Measurements from ENCODE around the gene RAPGEF4. TPM values are rescaled to one million over a fixed set of nuclear protein-coding genes. Genes with fewer than 3 reads are reported as not detected.

Gene RAPGEF4
- total RNA-seq, 2 experiments from 2014 or later, result 1.1 TPM

- DNase-seq (no peak), ATAC-seq (ENCODE audit: low read depth) (no peak)
- H3K36me3 Mint-ChIP-seq, result no peaks in the 10 kb centered on the region
- no peak overlapping the region for H3K4me3 Mint-ChIP-seq
- H3K27ac Mint-ChIP-seq, result no peak overlapping the region
- POLR2A ChIA-PET, result no interaction called here
- H3K27me3 Mint-ChIP-seq, result peaks cover 26% of the 10 kb centered on the region
- no peaks in the 10 kb centered on the region for H3K4me1 Mint-ChIP-seq
- H3K9me3 Mint-ChIP-seq, result no peaks in the 10 kb centered on the region
These were observed 318.8 kb downstream of the RAPGEF4 start for GRCh38 chr2:173054466-173054865.

- Mint-ChIP-seq H3K4me1 (no peaks in the 10 kb centered on the region), H3K9me3 (no peaks in the 10 kb centered on the region), H3K36me3 (no peaks in the 10 kb centered on the region), H3K27me3 (peaks cover 40% of the 10 kb centered on the region), H3K4me3 (no peak overlapping the region), H3K27ac (no peak overlapping the region)
- DNase-seq, result no peak
- ATAC-seq (ENCODE audit: low read depth), result no peak
- POLR2A ChIA-PET, result no interaction called here
These were observed 321.2 kb downstream of the RAPGEF4 start for GRCh38 chr2:173056705-173057364.

DNA sequence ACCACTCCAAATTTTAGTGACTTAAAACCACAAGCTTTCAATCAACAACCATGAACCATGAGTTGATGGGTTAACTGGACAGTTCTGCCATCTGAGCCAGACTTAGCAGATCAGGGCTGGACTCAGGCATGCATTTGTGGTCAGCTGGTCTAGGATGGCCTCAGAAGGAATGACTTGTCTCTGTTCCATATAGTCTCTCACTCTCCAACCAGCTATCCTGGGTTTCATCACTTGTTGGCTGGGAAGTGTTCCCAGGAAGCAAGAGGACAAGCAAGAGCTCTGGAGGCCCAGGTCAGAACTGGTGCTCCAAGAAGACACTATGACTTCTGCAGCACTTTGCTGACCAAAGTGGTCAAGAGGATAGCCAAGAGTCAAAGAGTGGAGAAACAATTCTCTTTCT is 322.5 kb downstream of the RAPGEF4 start:
- Mint-ChIP-seq H3K27ac (no peak overlapping the region), H3K27me3 (peaks cover 40% of the 10 kb centered on the region), H3K4me1 (no peaks in the 10 kb centered on the region), H3K9me3 (no peaks in the 10 kb centered on the region), H3K36me3 (no peaks in the 10 kb centered on the region), H3K4me3 (no peak overlapping the region)
- ATAC-seq (ENCODE audit: low read depth) (no peak), DNase-seq (no peak)
- POLR2A ChIA-PET, result no interaction called here

- no peaks in the 10 kb centered on the region for H3K36me3 Mint-ChIP-seq
- H3K27me3 Mint-ChIP-seq, result peaks cover 40% of the 10 kb centered on the region
- H3K9me3 Mint-ChIP-seq, result no peaks in the 10 kb centered on the region
- DNase-seq, result no peak
- no peaks in the 10 kb centered on the region for H3K4me1 Mint-ChIP-seq
- H3K27ac Mint-ChIP-seq, result no peak overlapping the region
- no peak for ATAC-seq (ENCODE audit: low read depth)
- no peak overlapping the region for H3K4me3 Mint-ChIP-seq
- POLR2A ChIA-PET, result no interaction called here
These were observed 323.0 kb downstream of the RAPGEF4 start for GRCh38 chr2:173058673-173059072.

DNA sequence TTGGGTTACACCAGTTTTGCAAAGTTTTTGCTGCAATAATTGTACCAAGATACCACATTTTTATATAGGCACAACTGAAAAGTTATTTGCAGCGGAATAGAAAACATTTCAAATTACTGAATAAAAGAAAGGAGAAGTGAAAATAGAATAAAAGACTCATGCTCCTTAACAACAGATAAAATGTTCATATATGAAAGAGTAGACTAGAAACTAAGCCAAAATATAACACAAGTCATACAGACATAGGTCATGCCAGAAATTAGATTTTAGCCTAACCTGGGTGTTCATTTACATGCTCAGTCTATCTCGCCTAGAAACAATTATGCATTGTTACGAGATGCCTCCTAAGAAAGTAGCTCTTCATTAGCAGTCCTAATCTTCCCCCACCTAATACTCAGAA is 323.6 kb downstream of the RAPGEF4 start:
- Mint-ChIP-seq H3K9me3 (no peaks in the 10 kb centered on the region), H3K4me1 (no peaks in the 10 kb centered on the region), H3K36me3 (no peaks in the 10 kb centered on the region), H3K4me3 (no peak overlapping the region), H3K27me3 (peaks cover 44% of the 10 kb centered on the region), H3K27ac (no peak overlapping the region)
- DNase-seq (no peak), ATAC-seq (ENCODE audit: low read depth) (no peak)
- POLR2A ChIA-PET, result no interaction called here

- Mint-ChIP-seq H3K4me3 (no peak overlapping the region), H3K27ac (no peak overlapping the region), H3K4me1 (no peaks in the 10 kb centered on the region), H3K27me3 (peaks cover 43% of the 10 kb centered on the region), H3K36me3 (no peaks in the 10 kb centered on the region), H3K9me3 (no peaks in the 10 kb centered on the region)
- POLR2A ChIA-PET, result no interaction called here
- ATAC-seq (ENCODE audit: low read depth) (no peak), DNase-seq (no peak)
These were observed 324.4 kb downstream of the RAPGEF4 start for GRCh38 chr2:173059971-173060461.

DNA sequence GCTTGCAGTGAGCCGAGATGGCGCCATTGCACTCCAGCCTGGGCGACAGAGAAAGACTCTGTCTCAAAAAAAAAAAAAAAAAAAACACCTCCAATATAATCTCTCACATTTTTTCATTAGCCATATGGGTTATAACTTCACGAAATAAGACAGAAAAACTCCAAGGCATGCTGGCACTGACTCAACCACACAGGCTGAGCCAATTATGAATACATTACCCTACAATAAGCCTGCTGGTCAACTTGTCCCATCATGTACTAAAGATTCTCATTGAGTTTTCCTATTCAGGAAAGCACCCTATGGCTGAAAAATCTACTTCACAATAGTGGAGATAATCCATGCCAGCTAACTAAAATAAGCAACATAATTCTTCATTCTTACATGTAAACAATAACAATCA is 327.2 kb downstream of the RAPGEF4 start:
- Mint-ChIP-seq H3K27me3 (peaks cover 55% of the 10 kb centered on the region), H3K4me1 (no peaks in the 10 kb centered on the region), H3K36me3 (no peaks in the 10 kb centered on the region), H3K9me3 (no peaks in the 10 kb centered on the region), H3K27ac (no peak overlapping the region), H3K4me3 (no peak overlapping the region)
- POLR2A ChIA-PET, result no interaction called here
- ATAC-seq (ENCODE audit: low read depth), result no peak
- DNase-seq, result no peak

- Mint-ChIP-seq H3K4me3 (no peak overlapping the region), H3K27ac (no peak overlapping the region), H3K27me3 (peaks cover 54% of the 10 kb centered on the region), H3K9me3 (no peaks in the 10 kb centered on the region), H3K36me3 (no peaks in the 10 kb centered on the region), H3K4me1 (no peaks in the 10 kb centered on the region)
- DNase-seq (no peak), ATAC-seq (ENCODE audit: low read depth) (no peak)
- POLR2A ChIA-PET, result no interaction called here
These were observed 328.6 kb downstream of the RAPGEF4 start for GRCh38 chr2:173064151-173064805.

DNA sequence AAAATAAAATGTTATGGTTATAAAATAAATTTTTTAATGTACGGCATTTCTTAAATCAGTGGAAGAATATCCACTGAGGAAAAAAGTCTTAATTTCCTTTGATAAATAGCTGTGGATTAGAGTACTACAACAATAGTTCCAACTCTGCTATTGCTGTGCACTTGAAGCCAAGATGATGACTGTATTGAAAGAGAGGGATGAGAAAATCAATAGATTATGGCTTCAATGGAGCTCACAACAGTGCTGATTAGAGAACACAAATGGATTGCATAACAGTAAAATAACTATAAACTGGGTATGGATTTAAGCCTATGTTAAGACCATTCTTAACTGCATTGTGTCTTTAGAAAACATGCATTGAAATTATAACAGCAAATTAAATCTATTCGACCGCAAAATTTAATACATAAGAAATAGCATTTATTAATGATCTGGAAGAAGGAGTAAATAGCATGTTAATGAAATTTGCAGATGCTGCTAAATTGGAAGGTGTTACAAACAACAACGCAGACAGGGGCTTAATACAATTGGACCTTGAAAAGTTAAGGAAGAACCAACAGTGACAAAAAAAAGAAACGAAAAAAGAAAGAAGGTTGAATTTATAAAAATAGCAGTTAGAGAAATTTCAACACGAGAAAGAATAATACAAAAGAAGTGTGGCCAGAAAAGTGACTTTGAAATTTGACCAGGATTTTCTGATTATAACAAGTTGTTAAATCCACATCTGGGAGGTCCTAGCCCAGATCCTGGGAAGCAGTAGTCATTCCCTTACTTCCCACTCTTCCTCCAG is 331.4 kb downstream of the RAPGEF4 start:
- no peak for ATAC-seq (ENCODE audit: low read depth)
- no peak overlapping the region for H3K27ac Mint-ChIP-seq
- H3K4me3 Mint-ChIP-seq, result no peak overlapping the region
- H3K9me3 Mint-ChIP-seq, result no peaks in the 10 kb centered on the region
- no peaks in the 10 kb centered on the region for H3K36me3 Mint-ChIP-seq
- POLR2A ChIA-PET, result no interaction called here
- H3K27me3 Mint-ChIP-seq, result peaks cover 57% of the 10 kb centered on the region
- no peaks in the 10 kb centered on the region for H3K4me1 Mint-ChIP-seq
- DNase-seq, result no peak

- peak overlapping the region; percentile 59 for H3K27ac Mint-ChIP-seq
- peaks cover 2% of the 10 kb centered on the region for H3K36me3 Mint-ChIP-seq
- H3K9me3 Mint-ChIP-seq, result no peaks in the 10 kb centered on the region
- peaks cover 30% of the 10 kb centered on the region for H3K27me3 Mint-ChIP-seq
- ATAC-seq (ENCODE audit: low read depth), result no peak
- no peak for DNase-seq
- peak overlapping the region; percentile 77 for H3K4me3 Mint-ChIP-seq
- peaks cover 22% of the 10 kb centered on the region for H3K4me1 Mint-ChIP-seq
- POLR2A ChIA-PET, result no interaction called here
These were observed 339.6 kb downstream of the RAPGEF4 start for GRCh38 chr2:173075056-173075780.

DNA sequence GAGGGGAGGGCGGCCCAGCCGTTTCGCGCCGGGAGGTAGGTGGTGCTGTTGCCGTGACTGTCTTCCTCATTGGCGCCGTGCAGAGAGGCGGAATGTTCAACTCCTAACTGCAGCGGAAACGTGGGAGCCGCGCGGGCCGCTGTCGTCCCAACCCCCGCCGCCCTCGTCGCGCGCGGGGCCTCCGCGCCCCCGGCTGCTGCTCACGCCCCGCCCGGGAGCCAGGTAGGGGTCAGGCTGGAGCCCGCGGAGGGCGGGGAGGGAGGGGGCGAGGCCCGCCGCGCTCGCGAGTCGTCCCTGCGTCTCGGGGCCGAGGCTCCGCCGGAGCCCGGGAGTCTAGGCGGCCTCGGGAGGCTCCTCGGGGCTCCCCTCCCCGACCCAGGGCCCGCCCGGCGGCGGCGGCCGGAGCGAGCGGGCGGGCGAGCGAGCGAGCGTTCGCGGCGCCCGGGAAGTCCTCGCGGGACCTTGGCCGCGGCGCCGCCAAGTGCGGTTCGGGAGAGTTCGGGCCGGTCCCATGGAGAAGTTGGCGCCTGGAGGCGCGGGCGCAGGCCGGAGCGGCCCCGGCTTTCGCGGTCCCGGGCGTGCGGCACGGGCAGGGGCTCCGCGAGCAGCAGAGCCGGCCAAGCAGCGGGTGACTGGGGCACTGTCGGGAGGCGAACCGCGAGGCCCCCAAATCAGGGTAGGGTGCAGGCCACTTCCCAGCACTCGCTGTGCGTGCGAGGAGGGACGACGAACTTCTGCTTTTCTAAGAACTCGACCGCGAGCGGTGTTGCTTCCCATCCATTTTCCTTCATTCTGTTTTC is 340.3 kb downstream of the RAPGEF4 start, which contains the start of gene MAP3K20:
TSS of gene MAP3K20 (plus strand) at position 66 of the 800 bp plus-strand sequence. CDS start 15,186 bp downstream, outside the sequence.
- Mint-ChIP-seq H3K36me3 (peaks cover 3% of the 10 kb centered on the region), H3K4me3 (peak within 1 kb of the TSS; percentile 83), H3K27me3 (peaks cover 25% of the 10 kb centered on the region), H3K9me3 (no peaks in the 10 kb centered on the region), H3K27ac (peak within 1 kb of the TSS; percentile 78), H3K4me1 (peaks cover 22% of the 10 kb centered on the region)
- POLR2A ChIA-PET, result no interaction called here
- DNase-seq, result peak; percentile 70
- peak; percentile 85 for ATAC-seq (ENCODE audit: low read depth)

DNA sequence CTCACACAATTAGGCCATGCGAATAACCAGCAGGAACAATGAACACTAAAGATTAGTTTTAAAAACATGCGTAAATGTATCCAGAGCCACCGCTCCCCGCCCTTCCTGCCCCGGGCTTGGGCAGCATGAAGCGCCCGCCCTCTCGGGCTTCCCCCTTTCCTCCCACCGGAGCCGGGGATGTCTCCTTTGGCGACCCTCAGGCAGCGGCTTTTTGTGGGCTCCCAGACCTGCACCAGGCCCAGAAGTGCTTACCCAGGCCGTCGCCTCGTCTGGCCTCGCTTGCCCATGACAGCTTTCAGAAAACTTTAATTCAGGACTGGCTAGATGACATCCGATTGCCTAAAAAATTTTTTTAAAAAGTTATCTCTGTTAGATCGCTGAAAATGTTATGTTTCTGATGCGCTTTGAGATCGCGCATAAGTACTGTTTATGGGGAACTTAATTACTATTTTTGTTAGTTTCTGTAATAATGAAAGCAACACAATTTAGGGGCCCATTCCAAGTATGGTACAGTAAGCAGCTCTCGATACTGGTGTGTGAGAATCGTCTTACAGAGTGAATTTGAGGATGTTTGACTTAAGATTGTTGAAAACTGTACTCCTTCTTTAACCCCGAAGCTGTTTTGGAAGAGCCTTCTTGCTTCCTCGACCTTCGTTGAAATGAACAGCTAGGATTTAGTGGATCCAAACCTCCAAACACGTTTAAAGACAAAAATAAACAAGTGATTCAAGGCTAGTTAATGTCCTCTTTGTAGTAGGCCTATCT is 341.1 kb downstream of the RAPGEF4 start:
- peak overlapping the region; percentile 83 for H3K4me3 Mint-ChIP-seq
- POLR2A ChIA-PET, result no interaction called here
- H3K36me3 Mint-ChIP-seq, result peaks cover 3% of the 10 kb centered on the region
- peaks cover 22% of the 10 kb centered on the region for H3K4me1 Mint-ChIP-seq
- peak overlapping the region; percentile 78 for H3K27ac Mint-ChIP-seq
- H3K9me3 Mint-ChIP-seq, result no peaks in the 10 kb centered on the region
- H3K27me3 Mint-ChIP-seq, result peaks cover 19% of the 10 kb centered on the region
- peak; percentile 53 for DNase-seq
- ATAC-seq (ENCODE audit: low read depth), result peak; percentile 18

All from activated naive CD8-positive, alpha-beta T cell treated with anti-CD3 and anti-CD28 coated beads, Interleukin-2, amount 10 ng/mL, durations not matched to agents 7 days and 5 days (primary cell).